HG03457 (cell line): Measurements from ENCODE around the gene DMRTC1B.
"Not testable (repeated sequence)": the region's sequence is repeated elsewhere in the genome, so short reads cannot be mapped to it uniquely, and the experiment has no call there.

ENCODE experiments used
- ATAC-seq: cut with Tn5 transposase; IDR thresholded peaks from one replicate; pipeline ENCODE4 v1.9.1; 2021; ENCODE audit warnings: moderate number of reproducible peaks; ENCODE audit not compliant: unreplicated experiment

DMRTC1B gene, protein sequence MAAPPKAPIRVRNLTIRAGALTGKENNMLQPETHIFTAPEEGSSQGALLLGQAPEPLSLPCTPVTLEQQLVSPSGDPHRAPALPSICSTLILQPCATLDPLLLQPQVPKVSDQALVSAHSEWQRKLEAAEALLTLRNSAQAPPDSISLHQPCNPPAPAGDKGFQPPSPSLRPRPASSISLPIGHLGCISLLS

DNA sequence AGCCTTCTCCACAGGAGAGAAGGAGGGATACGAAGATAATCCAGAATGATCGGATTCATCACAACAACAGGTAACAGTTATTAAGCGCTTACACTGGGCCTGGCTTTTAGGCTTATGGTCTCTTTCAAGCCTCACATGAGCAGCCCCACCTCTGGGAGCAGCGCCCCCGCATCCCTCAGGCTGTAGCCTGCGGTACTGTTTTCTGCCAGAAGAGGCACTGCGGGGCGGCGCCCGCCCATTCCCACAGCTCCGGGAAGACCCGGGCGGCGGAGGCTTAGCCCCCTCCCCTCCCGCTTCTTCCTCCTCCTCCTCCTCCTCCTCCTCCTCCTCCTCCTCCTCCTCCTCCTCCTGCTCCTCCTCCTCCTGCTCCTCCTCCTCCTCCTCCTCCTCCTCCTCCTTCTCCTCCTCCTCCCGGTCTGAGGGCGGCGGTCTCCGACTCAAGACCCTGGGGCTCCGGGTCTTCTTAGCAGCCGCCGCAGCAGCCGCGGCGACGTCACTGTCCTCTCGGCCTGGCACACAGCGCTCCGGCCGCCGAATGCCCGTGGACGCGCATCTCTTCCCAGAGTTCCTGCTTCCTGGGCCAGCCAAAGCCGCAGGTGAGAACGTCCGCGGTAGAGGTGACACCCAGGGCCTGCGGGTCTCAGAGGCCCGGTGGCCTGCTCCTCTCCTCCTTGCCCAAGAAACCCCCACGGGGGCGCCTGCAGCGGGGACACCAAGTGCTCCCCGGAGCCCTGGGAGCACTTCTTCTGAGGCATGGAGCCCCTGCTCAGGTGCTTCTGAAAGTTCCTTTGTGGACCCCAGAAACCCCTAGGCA lies at the start of gene DMRTC1B:
Gene DMRTC1B (plus strand): TSS at position 238 of the 814 bp plus-strand sequence. CDS start 68,246 bp downstream, outside the sequence.
- ATAC-seq, result peak; percentile 79

DNA sequence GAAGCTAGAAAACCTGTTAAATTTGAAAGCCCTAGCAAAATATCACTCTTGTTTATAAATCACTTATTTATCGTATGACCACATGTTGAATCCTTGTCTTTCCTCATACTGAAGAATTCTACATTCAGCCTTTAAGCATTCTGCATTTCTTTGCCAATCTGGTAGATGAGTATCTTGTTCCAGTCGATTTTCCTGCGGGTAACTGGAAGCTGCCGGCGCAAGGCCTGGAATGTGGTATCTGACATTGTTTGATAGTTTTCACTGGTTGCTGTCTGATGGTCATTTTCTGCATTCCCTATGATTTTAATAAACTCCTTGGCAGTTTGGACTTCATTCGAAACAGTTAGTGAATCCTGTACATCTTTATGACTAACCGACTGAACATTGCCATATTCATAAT lies 48.8 kb upstream of the DMRTC1B start:
- ATAC-seq, result no peak

DNA sequence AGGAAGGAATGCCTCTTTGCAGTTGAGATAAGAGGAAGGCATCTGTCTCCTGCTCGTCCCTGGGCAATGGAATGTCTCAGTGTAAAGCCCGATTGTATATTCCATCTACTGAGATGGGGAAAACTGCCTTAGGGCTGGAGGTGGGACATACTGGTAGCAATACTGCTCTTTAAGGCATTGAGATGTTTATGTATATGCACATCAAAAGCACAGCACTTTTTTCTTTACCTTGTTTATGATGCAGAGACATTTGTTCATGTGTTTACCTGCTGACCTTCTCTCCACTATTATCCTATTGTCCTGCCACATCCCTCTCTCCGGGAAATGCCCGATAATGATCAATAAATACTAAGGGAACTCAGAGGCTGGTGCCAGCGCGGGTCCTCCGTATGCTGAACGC lies 43.1 kb upstream of the DMRTC1B start:
- not testable (repeated sequence) for ATAC-seq

DNA sequence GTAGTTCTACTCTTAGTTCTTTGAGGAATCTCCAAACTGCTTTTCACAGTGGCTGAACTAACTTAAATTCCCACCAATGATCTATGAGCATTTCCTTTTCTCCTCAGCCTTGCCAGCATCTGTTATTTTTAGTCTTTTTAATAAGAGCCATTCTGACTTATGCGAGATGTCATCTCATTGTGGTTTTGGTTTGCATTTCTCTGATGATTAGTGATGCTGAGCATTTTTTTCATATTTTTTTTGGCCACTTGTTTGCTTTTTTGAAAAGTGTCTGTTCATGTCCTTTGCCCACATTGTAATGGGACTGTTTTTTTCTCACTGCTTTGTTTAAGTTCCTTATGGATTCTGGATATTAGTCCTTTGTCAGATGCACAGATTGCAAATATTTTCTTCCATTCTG lies 41.1 kb upstream of the DMRTC1B start:
- no peak for ATAC-seq

DNA sequence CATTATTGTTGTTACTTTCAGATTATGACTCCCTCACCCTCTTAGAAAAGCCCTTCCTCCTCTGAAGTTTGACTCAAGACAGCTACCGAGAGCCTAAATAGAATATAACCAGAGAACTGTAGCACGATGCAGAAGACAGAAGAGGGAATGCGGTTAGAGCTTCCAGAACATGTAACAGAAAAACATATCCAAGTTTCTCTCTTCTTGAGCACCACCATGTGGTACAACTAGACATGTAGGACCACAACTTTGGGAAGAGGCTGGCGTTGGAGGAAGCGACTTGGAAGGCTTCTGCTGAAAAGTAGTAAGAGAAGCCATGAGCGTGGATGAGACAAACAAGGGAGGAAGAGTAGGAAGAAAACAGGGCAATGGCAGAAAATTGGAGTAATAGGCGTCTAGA lies 31.1 kb upstream of the DMRTC1B start:
- ATAC-seq, result not testable (repeated sequence)

DNA sequence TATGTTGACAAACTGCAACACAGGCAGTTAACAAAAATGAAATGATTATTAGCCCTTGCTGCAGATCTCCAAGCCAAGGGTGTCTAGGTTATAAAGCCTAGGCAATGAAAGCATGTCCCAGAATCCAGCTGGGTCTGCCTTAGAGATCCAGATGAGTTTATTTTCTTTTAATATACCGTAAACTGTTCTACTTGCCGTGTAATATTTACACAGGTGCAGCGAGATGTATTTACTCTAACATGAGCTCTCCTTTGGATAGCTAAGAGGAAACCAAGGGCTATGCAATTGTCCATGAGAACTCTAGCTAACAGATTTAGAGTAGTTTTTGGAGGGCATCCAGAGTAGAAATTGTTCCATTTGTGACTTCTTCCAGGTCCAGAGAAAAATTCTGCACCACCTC lies 28.1 kb upstream of the DMRTC1B start:
- not testable (repeated sequence) for ATAC-seq

DNA sequence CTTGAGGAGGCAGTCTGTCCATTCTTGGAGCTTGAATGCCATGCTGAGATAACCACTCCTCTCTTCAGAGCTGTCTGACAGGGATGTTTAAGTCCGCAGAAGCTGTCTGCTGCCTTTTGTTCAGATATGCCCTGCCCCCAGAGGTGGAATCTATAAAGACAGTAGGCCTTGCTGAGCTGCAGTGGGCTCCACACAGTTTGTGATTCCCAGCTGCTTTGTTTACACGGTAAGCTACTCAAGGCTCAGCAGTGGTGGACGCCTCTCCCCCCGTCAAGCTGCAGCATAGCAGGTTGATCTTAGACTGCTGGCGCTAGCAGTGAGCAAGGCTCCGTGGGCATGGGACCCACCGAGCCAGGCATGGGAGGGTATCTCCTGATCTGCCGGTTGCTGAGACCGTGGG lies 16.2 kb upstream of the DMRTC1B start:
- not testable (repeated sequence) for ATAC-seq

DNA sequence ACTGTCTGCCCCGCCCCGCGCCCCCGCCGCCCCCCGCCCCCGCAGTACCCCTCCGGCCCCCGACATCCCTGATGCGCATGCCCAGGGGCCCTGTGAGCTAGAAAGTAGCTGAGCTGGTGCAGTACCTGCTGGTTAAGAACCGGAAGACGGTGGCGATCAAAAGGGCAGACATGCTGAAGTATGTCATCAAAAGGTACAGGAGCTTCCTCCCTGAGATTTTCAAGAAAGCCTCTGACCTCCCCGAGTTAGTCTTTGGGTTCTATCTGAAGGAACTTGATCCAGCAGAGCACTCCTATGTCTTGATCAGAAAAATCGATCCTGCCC lies 739 bp downstream of the DMRTC1B start:
- peak; percentile 94 for ATAC-seq

DNA sequence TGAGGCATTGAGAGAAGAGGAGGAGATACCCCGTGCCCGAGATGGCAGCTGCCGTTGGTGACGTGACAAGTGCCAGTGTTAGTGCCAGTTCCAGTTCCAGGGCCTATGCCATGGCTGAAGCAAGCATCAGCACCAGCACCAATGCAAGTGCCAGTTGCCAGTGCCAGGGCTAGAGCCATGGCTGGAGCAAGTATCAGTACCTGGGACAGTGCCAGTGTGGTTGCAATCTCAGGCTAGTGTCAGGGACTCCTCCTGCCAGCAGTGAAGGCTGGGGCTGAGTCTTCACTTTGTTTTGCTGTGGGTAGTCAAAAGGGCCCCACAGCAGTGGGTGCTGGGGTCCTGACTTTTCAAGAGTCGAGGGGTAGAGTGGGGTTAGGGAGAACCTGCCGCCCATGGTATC lies 1.5 kb downstream of the DMRTC1B start:
- not testable (repeated sequence) for ATAC-seq

DNA sequence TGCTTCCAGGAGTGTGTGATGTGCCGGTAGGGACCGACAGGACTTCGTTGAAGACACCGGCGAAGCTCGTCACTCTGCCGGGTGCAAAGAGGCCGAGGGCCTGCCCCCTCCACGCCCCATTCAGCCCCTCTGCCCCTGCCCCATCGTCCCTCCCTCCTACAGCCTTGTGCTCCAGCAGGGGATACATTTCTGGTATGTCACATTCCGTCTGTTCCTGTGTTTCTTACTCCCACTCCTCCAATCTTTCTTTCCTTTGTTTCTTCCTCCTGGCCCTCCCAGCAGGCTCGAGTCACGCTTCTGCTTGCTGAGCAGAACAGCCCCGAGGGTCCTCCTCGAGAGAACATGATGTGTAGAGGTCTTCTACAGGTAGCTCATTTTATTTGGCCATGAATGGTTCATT lies 5.9 kb downstream of the DMRTC1B start, which contains the start of gene FAM236B:
Gene FAM236B (minus strand): TSS at position 101 of the 400 bp plus-strand sequence. CDS start 100 bp downstream, at position 1.
- not testable (repeated sequence) for ATAC-seq

DNA sequence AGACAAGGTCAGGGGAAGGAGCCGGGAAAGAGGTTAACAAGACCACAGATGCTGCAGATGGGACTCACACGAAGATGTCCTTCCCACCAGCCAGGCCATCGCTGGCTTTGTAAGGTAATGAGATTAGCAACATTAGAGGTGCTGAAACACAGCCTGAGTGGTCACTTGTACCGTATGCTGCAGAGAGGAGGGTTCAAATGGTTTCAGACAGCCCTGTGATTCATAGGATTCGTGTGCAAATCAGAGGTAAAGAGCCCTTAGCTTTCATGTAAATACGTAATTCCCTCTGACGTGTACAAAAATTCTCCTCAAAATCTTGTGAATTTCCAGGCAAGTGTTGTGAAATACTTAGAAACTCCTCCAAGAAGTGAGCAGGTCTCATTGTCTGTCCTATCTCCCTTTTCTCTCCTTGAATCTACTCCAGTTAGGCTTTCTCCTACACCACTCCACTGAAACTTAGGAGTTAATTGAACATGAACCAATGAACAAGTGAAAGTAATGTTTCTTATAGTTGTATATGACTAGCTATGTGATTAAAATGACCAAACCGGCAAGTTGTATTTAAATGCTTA lies 6.8 kb downstream of the DMRTC1B start:
- ATAC-seq, result not testable (repeated sequence)

DNA sequence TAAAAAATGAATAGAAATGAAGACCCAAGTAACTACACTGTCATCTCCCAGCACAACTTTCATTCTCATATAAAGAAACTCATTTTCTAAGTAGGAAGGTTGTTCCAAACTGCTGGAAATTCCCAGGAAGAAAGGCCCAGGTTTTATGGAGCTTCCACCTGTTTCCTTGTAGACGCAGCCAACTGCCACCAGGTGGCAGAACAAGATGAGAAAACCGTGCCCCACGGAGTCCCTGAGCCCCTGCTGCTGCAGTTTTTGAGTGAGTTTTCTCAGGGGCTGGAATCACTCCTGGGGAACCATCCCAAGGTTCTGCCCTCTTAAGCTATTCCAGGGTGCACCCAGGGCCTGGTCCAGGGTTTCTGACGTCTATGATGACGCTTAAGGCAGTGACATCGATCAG lies 7.3 kb downstream of the DMRTC1B start:
- ATAC-seq, result not testable (repeated sequence)

DNA sequence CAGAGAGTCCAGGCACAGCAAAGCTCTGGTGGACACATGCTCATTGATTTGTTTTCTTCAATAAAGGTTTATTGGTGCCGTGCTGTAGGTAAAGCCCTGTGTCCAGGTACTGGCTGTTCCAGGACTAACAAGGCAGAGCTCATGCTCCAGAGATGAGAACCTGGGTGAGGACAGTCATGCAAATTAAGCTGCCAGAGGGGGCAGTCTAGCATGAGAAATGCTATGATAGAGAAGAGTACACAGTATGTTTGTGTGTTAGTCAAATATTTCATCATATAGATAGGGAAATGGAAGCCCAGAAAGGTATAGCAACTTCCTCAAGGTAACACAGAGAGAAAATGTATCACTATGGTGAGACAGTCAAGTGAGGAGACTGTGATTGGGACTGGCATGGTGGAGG lies 11.5 kb downstream of the DMRTC1B start:
- not testable (repeated sequence) for ATAC-seq

DNA sequence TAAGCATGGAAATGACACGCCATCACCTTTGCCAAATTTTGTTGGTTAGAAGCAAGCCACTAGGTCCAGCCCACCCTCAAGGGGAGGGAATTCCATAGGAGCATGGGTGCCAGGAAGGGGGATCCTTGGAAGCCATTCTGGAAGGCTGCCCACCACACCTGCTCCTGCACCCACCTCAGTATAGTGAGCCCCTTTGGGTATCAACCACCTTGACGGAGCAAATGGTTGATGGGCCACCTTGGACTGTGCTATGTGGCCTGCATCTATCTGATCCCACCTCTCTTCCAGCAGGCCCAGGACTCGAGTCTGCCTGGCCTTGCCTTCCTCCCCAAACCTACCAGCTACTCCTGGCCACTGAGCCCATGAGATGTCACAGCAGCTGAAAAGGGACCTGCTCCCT lies 13.7 kb downstream of the DMRTC1B start:
- ATAC-seq, result not testable (repeated sequence)

DNA sequence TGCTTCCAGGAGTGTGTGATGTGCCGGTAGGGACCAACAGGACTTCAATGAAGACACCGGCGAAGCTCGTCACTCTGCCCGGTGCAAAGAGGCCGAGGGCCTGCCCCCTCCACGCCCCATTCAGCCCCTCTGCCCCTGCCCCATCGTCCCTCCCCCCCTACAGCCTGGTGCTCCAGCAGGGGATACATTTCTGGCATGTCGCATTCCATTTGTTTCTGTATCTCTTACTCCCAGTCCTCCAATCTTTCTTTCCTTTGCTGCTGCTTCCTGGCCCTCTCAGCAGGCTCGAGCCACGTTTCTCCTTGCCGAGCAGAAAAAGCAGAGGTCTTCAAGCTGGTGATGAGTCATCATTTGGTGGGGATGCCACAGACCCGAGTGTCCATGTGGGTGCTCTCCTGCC lies 31.4 kb downstream of the DMRTC1B start, which contains the start of gene FAM236D:
Gene FAM236D (minus strand): TSS at position 101 of the 400 bp plus-strand sequence. CDS start 100 bp downstream, at position 1.
- ATAC-seq, result not testable (repeated sequence)

DNA sequence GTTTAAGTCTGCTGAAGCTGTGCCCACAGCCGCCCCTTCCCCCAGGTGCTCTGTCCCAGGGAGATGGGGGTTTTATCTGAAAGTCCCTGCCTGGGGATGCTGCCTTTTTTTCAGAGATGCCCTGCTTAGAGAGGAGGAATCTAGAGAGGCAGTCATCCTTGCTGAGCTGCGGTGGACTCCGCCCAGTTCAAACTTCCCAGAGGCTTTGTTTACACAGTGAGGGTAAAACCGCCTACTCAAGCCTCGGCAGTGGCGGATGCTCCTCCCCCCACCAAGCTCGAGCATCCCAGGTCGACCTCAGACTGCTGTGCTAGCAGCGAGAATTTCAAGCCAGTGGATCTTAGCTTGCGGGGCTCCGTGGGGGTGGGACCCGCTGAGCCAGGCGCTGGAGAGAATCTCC lies 54.0 kb downstream of the DMRTC1B start:
- not testable (repeated sequence) for ATAC-seq

DNA sequence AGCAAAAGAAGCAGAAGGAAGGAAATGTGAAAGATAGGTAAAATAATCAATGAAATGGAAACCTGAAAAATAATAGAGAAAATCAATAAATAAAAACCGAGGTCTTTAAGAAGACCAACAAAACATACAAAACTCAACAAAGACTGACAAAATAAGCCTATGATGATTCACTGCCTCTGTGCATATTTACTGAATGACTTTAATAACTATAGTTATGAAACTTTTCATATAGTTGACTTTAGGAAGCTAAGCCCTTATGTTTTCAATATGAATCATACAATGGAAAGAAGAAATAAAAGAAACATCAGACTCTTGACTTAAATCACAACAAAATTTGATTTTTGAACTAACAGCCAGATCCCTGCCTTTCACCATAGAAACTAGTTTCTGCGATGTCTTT lies 60.8 kb downstream of the DMRTC1B start:
- ATAC-seq, result not testable (repeated sequence)

DNA sequence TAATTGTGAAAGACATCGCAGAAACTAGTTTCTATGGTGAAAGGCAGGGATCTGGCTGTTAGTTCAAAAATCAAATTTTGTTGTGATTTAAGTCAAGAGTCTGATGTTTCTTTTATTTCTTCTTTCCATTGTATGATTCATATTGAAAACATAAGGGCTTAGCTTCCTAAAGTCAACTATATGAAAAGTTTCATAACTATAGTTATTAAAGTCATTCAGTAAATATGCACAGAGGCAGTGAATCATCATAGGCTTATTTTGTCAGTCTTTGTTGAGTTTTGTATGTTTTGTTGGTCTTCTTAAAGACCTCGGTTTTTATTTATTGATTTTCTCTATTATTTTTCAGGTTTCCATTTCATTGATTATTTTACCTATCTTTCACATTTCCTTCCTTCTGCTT lies 106.2 kb downstream of the DMRTC1B start:
- not testable (repeated sequence) for ATAC-seq

DNA sequence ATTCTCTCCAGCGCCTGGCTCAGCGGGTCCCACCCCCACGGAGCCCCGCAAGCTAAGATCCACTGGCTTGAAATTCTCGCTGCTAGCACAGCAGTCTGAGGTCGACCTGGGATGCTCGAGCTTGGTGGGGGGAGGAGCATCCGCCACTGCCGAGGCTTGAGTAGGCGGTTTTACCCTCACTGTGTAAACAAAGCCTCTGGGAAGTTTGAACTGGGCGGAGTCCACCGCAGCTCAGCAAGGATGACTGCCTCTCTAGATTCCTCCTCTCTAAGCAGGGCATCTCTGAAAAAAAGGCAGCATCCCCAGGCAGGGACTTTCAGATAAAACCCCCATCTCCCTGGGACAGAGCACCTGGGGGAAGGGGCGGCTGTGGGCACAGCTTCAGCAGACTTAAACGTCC lies 113.0 kb downstream of the DMRTC1B start:
- not testable (repeated sequence) for ATAC-seq
